ENCODE measurements around the gene GALC. TPM values are rescaled to one million over a fixed set of nuclear protein-coding genes. Genes with fewer than 3 reads are reported as not detected.
A peak's percentile ranks its signal among the peaks of the same experiment; 100 is the strongest.
"Not testable (repeated sequence)": the region's sequence is repeated elsewhere in the genome, so short reads cannot be mapped to it uniquely, and the experiment has no call there.

The GALC gene
- 13.3 and 15.7 TPM in 2 replicates for total RNA-seq (2014; rRNA removed; shearing (Covaris generic))

DNA sequence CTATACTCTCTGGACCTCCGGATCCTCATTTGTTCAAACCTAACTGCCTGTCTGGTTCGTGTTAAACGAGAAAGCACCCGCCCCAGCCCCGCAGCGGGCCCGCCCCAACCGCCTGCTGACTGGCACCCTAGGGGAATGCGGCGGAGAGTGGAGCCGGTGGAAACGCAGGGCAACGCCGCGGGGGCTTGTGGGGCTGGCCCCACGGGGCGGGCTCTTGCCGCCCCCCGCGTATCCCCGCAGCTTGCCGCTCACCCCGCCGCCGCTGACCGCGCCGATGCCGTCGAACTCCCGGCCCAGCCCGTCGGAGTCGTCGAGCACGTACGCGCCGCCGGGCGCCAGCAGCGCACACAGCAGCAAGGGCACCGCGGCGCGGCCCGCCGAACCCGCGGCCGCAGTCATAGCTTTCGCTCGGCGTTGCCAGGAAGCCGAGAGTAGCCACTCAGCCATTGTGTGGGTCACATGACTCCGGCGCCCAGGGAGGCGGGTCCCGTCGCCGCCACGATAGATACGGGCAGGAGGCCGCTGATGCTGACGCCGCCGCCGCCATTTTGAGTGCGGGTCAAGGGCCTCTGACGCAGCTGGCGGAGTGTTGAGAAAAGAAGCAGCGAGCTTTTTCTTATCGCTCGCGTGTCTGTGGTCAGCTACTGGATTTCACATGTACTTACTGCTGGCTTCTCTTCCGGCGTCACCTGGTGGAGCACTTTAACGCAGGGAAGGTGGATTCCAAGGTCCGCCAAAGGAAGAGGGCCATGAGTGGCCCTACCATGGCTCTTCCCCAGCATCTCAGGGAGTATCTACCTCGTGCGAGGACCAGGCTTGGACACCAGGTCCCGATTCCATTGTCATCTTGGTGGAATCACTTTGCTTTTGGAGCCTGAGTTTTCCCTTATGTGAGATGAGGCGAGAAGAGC, at the start of gene GALC:
GALC (minus strand) TSS at position 465 of the 911 bp plus-strand sequence; CDS start at position 447, 18 bp downstream.
- DNase-seq (ENCODE audit: low read depth) = peak; percentile 83

DNA sequence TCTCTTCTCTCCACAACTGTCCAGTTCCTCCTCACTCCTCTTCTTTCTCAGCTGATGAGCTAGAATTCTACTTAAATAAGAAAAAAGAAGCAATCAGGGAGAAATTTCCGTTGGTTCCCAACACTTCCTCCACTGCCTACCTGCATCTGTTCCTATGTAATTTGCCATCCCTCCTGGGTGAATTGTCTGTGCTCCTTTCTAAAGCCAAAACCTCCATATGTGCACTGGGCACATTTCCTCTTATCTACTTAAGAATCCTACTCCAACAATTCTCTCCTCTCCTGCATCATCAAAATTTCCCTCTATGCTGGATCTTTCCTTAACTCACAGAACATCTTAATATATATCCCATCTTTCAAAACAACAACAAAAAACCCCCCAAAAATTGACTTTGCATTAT, 47.2 kb upstream of the GALC start:
- no peak for DNase-seq (ENCODE audit: low read depth)

DNA sequence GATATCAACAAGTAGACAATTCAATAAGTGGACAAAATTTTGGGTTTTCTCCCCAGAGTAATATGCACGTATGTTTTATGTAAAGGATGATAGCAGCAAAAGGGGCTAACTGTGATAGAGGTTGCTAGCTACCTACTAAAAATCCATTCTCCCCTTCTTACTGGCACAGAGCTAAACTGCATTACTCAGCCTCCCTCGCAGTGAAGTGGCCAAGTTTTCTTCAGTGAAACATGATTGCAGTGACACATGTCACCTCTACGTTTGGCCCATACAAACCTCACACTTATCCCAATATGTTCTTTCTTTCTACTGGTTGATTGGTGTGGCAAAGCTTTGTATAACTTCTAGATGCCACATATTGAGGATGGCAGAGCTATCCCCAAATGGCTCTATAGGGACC, 46.2 kb upstream of the GALC start:
- DNase-seq (ENCODE audit: low read depth) = no peak

DNA sequence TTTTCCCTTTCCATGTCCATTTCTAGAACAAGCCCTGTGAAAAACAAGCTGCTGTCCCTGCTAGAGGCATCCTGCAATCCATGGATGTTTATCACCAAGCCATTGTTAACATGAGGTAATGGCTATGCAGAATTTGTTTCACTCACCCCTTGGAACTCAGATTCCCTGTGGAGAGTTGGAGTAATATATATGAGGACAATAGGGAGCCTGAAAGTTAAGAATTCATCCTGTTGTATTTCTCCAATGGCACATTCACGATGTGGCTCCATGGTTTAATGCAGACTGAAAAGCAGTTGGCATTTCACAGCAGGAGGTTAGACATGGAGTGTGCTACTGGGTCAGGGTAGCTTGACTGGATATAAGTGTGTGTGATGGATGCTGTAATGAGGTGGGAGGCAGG, 44.3 kb upstream of the GALC start:
- DNase-seq (ENCODE audit: low read depth) = no peak

- DNase-seq (ENCODE audit: low read depth) = no peak
Measured at GRCh38 chr14:88036422-88036821, 43.4 kb upstream of the GALC start.

- no peak for DNase-seq (ENCODE audit: low read depth)
Measured at GRCh38 chr14:88034076-88034475, 41.1 kb upstream of the GALC start.

DNA sequence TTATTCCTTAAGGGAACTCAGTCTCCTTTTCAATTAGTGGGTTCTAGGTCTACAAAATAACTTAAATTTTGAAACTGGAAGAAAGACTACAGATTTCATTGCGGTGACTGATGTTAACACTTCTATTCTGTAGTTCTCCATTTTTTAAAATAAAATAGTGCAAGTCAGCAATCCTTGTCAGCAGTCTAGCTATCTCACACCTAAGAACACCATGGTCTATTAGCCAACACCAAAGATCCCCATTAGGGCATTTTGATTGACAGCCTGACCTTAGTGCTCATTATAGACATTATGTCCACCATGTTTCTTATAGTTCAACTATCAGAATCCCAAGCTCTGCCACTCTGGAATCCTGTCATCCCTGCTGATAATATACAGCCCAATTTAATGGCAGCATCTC, 39.4 kb upstream of the GALC start:
- no peak for DNase-seq (ENCODE audit: low read depth)

DNA sequence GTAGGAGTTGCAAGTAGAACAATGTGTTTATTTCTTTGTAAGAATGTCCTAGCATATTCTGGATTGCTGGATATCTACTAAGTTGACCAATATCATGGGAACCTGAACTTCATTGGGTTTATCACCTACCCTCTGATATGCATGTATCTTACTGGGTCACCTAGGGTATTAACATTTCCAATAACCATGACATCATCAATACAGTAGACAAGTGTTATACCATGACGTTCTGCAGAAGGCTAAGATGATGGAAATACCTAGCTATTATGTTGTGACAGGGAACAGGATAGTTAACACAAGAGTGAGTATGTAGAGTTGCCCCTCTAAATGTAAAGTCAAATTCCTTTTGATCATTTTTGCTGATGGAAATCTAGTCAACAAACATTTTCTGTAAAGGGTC, 37.9 kb upstream of the GALC start:
- DNase-seq (ENCODE audit: low read depth) = no peak

DNA sequence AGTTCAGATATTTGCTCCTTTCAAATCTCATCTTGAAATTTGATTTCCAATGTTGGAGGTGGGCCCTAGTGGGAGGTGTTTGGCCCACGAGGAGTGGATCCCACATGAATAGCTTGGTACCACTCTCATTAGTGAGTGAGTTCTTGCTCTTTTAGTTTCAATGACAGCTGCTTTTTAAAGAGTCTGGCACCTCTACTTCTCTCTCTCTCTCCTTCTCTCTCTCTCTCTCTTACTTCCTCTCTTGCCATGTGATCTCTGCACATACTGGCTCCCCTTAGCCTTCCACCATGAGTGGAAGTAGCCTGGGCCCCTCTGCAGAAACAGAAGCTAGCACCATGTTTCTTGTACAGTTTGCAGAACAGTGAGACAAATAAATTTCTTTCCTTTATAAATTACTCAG, 37.1 kb upstream of the GALC start:
- no peak for DNase-seq (ENCODE audit: low read depth)

- DNase-seq (ENCODE audit: low read depth) = no peak
Measured at GRCh38 chr14:88029500-88029899, 36.5 kb upstream of the GALC start.

GRCh38 chr14:88026890-88027289, 33.9 kb upstream of the GALC start:
- no peak for DNase-seq (ENCODE audit: low read depth)

GRCh38 chr14:88025313-88025712, 32.3 kb upstream of the GALC start:
- DNase-seq (ENCODE audit: low read depth) = no peak

DNA sequence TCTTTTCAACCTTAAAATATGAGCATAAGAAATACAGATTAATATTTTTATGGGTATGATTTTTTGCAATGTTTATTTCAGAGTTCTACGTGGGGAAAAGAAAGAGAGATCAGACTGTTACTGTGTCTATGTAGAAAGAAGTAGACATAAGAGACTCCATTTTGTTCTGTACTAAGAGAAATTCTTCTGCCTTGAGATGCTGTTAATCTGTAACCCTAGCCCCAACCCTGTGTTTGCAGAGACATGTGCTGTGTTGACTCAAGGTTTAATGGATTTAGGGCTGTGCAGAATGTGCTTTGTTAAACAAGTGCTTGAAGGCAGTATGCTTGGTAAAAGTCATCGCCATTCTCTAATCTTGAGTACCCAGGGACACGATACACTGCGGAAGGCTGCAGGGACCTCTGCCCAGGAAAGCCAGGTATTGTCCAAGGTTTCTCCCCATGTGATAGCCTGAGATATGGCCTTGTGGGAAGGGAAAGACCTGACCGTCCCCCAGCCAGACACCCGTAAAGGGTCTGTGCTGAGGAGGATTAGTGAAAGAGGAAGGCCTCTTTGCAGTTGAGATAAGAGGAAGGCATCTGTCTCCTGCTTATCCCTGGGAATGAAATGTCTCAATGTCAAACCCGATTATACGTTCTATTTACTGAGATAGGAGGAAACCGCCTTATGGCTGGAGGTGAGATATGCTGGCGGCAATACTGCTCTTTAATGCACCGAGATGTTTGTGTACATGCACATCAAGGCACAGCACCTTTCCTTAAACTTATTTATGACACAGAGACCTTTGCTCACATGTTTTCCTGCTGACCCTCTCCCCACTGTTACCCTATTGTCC, 31.5 kb upstream of the GALC start:
- not testable (repeated sequence) for DNase-seq (ENCODE audit: low read depth)

- DNase-seq (ENCODE audit: low read depth) = no peak
Measured at GRCh38 chr14:88023658-88024187, 30.7 kb upstream of the GALC start.

DNA sequence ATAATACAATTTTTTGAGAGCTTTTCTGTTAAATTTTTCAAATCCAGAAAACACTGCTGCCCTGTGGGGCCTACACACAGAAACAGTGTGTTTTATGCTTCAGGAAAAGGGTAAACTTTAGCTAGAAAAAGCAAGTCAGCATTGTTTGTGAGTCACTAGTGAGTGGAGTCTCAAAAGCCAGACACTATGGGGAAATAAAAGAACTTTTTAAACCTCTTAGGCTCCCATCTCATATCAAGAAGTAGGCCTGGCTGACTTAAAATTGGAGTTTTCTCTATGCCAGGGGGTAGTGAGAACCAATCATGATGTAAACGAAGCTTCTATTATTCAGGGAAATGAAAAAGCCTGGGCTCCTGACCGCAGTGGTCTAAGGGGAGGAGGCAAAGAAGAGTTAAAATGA, 24.6 kb upstream of the GALC start:
- no peak for DNase-seq (ENCODE audit: low read depth)

- no peak for DNase-seq (ENCODE audit: low read depth)
Measured at GRCh38 chr14:88016768-88017167, 23.8 kb upstream of the GALC start.

DNA sequence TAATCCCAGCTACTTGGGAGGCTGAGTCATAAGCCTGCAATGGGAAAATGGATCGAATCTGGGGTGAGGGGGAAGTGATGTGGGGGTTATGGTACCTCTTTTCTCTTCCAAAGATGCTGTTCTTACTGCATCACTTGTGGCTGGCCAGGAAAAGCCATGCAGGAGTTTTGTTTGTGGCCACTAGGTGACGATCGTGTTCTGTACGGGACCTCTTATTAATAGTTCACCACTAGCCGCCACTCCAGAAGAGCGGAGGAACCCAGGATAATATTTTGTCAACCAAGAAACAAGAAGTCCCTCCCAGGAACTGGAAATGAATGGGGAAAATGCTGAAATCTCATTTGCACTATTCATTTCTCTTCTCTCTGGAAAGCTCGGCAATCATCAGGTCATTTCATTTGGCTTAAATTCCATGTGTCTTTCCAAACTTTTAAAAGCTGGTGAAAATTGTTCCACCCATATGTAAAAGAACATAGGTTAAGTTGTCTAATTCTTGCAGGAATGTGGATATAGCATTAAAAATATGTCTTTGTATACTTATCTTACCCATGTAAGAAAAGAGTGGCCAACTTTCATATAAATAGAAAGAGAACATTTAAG, 20.9 kb upstream of the GALC start:
- peak; percentile 45 for DNase-seq (ENCODE audit: low read depth)

GRCh38 chr14:88012495-88012894, 19.5 kb upstream of the GALC start:
- DNase-seq (ENCODE audit: low read depth) = no peak

DNA sequence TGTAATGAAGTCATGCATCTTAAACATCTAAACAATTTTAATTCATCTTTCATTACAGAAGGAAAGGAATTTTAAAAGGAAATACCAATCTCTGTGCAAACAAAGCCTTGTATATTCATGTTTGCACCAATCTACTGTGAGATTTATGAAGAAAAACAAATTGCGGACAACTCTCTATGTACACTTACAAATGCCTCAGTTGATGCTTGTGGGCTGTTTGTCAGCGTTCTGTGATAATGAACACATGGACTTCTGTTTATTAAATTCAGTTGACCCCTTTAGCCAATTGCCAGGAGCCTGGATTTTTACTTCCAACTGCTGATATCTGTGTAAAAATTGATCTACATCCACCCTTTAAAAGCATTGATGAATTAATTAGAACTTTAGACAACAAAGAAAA, 17.3 kb upstream of the GALC start:
- DNase-seq (ENCODE audit: low read depth) = no peak

- no peak for DNase-seq (ENCODE audit: low read depth)
Measured at GRCh38 chr14:88009486-88009885, 16.5 kb upstream of the GALC start.

DNA sequence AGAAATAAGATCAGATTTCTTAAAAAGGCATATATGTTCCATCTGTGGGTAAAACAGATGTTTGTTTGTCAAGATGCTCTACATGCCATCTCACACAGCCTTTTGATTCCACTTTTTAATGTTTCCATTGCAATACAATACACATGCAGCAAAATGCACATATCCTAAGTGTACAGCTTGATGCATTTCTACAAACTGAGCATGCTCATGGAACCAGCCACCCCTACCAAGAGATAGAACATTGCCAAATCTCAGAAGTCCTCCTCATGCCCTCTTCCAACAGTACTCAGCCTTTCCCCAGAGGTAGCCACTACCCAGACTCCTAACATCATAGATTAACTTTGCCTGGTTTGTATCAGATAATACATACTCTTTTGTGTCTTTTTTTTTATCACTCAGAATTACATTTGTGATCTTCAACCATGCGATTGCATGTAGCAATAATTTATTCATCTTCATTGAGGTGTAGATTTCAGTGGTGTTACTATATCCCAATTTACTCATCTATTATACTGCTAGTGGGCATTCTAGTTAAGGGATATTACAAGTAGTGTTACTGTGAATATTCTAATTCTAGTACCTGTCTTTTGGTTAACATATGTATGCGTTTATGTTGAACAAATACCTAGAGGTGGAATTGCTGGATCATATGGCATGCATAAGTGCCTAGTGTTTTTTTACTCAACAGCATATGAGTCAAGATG, 15.2 kb upstream of the GALC start:
- DNase-seq (ENCODE audit: low read depth) = no peak

GRCh38 chr14:88007608-88008007, 14.6 kb upstream of the GALC start:
- no peak for DNase-seq (ENCODE audit: low read depth)

Measured in M059J (cell line).